ENCODE data around the gene MED13. TPM values are rescaled to one million over a fixed set of nuclear protein-coding genes. Genes with fewer than 3 reads are reported as not detected.
"Not testable (repeated sequence)": the region's sequence is repeated elsewhere in the genome, so short reads cannot be mapped to it uniquely, and the experiment has no call there.

Gene MED13
- total RNA-seq, 1 donor from 2014 or later = 72.6 TPM

DNA sequence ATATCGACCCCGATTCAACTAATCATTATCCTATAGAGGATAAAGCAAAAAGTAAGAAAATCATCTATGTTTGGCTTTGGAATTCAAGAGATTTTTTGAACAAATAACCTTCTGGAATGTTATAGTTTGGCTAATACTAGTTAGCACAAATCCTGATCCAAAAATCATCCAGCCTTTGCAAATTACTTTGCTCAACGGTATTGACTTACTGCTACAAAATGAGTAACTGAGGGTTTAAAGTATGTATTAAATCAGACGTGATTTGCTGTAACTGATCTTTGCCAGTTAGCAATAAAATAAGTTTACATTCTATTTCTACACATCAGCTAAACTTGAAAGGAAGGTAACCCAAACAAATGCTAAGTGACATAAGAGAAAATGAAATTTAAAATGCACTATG lies 6.5 kb downstream of the MED13 start:
- DNase-seq (ENCODE audit: low spot score) = no peak

DNA sequence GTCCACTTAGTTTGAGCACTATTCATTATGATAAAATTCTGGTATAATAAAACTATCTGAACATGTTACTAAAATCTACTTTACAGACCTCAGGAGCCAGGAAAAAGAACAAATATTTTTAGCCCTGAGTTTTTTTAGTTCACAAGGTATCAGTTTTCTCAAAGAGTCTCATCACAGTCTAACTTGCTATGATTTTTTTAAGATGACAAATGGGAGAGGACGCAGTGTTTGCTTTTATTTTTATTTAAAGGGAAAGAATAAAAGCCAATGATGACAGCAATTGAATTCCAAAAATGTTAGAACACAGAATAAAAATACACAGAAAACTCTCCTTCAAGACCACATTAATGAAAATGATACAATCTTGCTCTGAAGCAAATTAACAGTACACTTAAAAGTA lies 7.4 kb downstream of the MED13 start:
- no peak for DNase-seq (ENCODE audit: low spot score)

DNA sequence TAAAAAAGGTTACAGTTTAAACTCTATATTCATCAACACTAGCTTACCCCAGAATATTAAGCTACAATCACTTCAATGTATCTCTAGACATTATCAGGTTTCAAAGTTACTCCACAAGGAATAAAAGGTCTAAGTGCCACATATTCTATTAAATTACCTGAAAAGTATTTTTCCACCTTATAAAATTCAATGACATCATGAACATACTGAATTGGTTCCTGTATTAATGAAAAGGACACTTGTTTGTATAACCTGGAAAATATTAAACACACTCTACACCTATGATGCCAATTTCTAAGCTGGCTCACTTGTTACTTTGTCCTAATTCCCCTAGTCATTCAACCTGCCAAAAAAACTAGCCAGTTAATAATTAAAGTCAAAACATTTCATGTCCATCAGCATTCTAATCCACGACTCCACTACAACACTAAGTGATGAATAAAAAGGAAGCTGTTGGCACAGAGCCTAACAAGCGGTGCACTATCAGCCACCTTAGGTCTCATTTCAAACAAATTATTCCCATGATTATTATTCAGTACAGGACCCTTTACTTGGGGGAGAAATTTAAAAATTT lies 12.2 kb downstream of the MED13 start:
- peak; percentile 36 for DNase-seq (ENCODE audit: low spot score)

DNA sequence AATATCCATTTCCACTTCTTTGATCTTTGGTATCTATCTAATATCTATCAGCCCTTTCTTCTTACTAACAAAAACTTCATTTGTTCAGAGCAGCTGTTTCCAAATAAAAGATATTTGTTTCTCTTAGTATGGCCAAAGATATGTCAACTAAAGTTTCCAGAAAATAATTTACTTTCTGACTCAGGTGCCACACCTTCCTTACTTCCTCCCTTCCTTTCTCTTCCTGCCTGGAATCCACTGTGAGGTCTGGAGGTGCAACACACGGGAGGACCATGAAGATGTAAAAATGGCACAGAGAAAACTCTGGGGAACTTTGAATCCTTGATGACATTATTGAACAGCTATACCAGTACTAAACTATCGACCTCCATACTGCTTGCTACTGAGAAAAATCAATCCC lies 14.0 kb downstream of the MED13 start:
- DNase-seq (ENCODE audit: low spot score) = no peak

DNA sequence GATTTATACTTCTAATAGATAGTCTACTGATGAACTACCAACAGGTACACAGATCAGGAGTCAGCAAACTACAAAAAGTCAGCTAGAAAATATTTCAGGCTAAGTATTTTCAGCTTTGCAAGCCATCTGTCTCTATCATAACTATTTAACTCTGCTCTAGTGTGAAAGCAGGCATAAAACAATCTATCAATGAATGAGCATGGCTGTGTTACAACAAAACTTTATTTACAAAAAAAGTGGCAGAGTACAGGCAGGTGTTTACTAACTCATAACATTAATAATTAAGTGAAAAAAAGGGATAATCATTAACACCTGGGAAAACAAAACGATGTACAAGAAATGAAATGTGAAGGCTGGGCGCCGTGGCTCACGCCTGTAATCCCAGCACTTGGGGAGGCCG lies 15.8 kb downstream of the MED13 start:
- DNase-seq (ENCODE audit: low spot score) = no peak

DNA sequence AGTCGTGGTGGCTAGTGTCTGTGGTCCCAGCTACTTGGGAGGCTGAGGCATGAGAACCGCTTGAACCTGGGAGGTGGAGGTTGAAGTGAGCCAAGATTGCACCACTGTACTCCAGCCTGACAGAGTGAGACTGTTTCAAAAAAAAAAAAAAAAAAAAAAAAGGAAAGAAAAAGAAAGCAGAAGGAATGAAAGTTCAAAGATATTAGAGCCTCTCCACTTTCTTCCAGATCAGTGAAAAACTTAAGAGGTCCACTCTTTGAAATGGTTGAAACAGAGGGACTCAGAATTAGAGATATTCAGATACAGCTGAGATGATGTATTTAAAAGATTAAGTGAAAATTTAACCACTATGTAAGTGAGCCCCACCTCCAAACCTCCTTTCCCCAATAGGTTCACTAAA lies 16.8 kb downstream of the MED13 start:
- no peak for DNase-seq (ENCODE audit: low spot score)

DNA sequence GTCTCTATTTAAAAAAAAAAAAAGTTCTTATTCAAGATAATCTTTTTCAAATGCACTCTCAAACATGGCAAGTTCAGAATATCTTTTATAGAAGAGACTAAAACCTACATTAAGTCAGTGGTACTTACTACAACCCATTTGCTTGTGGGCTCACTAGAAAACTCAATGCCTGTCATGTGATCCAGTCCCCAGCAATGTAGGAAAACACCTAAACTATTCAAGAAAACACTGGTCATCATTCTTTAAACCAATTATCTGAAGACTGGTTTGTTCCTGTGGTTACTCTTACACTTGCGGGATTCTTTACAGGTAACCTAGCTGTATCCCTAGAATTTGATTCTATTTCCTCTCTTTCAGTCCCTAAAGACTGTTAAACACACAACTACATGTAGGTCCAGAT lies 19.6 kb downstream of the MED13 start:
- DNase-seq (ENCODE audit: low spot score) = no peak

DNA sequence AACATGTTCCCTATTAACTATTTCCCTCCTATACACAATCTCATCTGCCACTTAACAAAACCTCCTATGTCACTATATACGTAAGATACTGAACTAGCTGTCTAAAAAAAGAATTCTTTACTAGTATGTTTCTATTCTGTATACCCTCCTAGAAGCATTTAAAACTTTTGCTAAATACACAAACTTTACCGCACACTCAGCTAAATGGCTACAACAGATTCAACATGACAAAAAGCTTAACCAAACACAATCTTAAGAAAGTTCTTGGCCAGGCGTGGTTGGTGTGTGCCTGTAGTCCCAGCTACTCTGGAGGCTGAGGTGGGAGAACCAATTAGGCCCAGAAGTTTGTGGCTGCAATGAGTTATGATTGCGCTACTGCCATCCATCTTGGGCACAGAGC lies 20.0 kb downstream of the MED13 start:
- DNase-seq (ENCODE audit: low spot score) = no peak

DNA sequence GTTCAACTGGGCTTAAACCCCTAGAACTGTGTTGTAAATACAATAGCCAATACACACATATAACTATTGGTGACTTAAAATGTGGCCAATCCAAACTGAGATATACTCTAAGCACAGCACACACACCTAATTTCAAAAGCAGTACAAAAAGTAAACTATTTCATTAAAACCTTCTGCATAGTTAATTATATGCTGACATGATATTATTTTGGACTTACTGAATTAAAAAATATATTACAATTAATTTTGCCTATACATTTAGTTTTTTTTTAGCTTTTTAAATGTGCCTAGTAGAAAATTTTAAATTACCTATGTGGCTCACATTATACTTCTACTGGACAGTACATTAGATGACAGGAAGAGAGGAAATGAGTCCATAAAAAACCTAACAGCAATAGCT lies 21.5 kb downstream of the MED13 start:
- DNase-seq (ENCODE audit: low spot score) = no peak

DNA sequence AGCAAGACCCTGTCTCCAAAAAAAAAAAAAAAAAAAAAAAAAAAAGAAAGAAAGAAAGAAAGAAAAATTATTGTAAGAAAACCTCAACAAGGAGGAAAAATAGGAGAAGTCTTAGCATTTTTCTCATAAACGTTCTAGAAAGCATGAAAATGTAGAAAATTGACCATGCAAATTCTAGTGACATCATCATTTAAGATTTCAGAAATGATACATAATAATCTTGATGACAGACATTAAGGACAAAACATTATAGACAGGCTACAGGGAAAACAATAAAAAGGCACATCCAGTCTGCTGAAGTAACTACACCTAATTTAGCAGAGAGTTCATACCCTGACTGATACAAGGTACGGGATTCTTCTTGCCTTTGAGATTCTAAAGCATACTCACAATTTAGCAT lies 21.9 kb downstream of the MED13 start:
- DNase-seq (ENCODE audit: low spot score) = no peak

DNA sequence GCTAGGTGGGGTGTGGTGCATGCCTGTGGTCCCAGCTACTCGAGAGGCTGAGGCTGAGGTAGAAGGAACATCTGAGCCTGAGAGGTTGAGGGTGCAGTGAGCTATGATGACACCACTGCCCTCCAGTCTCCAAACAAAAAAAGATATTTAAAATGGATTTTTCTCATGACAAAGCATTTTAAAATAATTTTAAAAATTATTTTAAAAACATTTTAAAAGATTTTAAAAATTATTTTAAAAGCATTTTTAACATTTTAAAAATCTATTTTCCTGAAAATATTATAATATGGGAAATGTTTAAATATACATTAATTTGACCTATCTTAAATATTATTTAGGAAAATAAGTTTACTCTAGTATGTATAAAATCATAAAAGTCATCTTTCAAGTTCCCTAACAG lies 26.8 kb downstream of the MED13 start:
- no peak for DNase-seq (ENCODE audit: low spot score)

DNA sequence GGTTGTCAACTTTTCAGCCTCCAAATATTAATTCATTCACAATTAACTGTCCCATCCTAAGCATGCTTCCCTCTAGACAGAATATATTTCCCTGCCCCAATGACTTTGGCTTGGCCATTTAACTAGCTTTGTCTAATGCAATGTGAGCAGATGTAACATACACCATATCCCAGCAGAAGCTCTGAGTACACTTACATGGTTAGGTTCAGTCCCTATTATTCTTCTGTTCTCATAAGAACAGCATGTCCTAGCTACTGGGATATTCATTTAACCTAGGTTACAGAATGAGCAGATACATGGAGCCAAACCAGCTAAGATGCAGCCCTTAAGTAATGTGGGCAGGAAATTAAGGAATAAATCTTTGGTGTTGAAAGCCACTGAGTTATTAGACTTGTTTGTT lies 31.8 kb downstream of the MED13 start:
- DNase-seq (ENCODE audit: low spot score) = no peak

DNA sequence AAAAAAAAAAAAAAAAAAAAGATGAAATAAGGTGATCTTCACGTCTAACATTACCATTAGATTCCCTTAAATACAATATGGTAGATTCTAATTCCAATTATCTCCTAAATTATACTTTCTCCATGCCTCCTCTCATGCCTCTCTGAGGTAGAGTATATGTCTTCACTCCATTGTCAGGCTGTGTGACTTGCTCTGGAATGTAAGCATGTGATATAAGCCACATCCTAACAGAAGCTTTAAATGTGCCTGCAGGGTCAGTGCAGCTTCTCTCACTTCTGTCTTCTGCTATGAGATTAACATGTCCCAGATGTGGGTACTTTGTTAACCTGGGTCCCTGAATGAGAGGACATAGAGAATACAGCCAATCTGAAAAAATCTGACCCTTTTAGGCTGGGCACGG lies 32.6 kb downstream of the MED13 start:
- DNase-seq (ENCODE audit: low spot score) = no peak

DNA sequence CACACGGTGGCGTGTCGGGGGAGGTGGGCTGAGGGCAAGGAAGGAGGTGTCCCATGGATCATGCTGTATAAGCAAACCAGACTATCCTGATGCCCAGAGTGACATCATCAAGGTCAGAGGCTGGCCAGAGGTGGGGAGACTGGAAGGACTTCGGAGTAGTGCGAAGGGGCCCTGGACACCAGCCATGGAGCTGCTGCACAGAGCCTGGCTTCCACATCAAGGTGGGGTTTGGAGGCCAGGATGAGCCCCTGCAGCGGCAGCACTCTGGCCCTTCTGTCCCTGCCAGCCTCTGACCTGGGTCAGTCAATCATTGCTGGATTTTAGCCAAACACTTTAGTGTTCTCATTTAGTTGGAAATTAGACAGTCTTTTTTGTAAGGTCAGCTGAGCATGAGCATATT lies 34.8 kb downstream of the MED13 start:
- no peak for DNase-seq (ENCODE audit: low spot score)

DNA sequence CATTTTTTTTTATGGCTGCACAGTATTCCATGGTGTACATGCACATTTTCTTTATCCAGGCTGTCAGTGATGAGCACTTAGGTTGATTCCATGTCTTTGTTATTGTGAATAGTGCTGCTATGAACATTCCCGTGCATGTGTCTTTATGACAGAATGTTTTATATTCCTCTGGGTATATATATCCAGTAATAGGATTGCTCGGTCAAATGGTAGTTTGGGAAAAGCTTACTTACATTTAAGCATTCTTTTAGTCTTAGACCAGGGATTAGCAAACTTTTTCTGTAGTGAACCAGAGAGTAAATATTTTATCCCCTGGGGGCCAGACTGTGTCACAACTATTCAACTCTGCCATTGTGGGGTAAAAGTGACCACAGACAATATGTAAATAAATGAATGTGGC lies 40.2 kb downstream of the MED13 start:
- no peak for DNase-seq (ENCODE audit: low spot score)

DNA sequence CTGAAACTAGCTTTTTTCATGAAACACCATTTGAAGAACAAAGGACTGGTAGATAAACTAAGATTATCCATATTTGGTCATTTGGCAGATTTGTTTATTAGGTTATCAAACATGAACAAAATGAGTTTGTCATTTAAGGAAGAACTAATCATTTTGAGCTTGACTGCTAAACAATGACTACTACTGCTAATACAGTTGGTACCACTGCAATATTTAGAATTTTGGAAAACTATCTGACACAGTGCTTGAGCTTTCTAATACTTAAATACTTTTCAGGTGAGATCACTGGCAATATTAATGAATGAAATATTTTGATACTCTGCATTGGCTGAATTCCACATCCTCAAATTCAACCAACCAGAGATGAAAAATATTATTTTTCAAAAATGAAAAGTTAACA lies 47.2 kb downstream of the MED13 start:
- no peak for DNase-seq (ENCODE audit: low spot score)

DNA sequence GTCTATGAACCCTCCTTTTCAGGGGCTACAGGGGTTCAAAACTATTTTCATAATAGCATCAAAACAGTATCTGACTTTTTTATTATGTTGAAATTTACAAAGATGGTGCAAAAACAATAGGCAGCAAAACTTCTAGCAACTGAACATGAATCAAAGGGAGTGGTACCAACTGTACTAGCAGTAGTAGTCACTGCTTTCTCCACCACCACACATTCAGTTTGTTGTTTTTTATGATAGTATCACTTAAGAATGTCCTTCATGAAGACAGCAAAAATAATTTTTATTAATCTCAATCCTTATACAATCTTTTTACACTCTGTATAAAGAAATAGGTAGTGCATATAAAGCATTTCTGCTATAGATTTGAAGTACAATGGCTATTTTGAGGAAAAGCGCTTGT lies 47.6 kb downstream of the MED13 start:
- no peak for DNase-seq (ENCODE audit: low spot score)

DNA sequence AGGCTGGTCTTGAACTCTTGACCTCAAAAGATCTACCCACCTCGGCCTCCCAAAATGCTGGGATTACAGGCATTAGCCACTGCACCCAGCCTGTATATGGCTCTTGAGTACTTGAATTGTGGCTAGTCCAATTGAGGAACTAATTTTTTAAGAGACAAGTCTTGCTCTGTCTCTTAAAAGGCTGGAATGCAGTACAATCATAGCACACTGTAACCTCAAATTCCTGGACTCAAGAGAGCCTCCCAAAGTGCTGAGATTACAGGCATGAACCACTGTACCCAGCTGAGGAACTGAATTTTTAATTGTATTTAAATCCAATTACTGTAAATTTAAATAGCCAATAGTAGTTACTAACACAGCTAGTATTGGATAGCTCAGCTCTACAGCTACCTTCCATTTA lies 50.6 kb downstream of the MED13 start:
- DNase-seq (ENCODE audit: low spot score) = no peak

DNA sequence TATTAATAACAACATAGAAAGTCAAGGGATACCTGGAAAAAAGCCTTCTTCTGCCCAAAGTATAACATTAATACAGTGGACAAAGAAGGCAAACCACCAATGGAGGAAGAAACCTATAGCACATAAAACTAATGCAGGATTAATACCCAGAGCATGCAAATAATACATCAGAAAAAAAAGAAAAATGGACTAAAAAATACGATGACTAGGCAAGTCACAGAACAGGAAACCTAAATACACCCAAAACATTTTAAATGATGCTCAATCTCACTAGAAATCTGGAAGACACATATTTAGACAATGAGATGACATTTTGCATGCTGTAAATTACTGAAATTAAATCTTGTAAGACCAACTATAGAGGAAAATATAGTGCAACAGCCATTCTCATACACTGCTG lies 55.9 kb downstream of the MED13 start:
- no peak for DNase-seq (ENCODE audit: low spot score)

DNA sequence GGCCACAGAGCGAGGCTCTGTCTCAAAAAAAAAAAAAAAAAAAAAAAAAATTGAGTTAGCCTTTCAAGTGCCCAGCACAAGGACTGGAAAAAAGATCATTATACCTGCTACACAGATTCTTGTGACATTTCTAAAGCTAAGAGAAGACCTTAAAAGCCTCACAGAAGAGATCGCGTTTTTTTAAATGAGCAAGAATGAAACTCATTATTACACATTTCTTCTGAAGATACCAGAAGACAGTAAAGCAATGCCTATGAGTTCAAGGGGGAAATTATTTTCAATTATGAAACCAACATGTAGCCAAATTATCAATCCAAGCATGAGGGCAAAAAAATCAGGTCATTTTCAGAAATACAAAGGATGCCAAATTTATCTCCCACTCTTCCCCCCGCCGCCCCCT lies 56.8 kb downstream of the MED13 start:
- no peak for DNase-seq (ENCODE audit: low spot score)

DNA sequence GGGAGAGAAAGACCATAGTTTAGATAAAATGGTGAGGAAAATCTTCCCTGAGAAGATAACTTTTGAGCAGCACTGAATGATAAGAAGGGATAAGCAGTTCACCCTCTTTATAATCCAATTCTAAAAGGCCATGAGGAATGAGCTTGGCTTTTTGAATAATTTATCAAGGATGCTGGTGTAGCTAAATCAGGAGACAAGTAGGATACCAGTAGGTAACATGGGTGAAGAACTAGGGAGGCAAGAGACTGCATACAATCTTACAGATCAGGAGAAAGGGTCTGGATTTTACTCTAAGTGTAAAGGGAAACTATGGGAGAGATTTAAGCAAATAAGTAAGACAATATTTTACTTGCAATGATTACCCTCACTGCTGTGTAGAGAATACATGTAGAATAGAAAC lies 60.7 kb downstream of the MED13 start:
- no peak for DNase-seq (ENCODE audit: low spot score)

DNA sequence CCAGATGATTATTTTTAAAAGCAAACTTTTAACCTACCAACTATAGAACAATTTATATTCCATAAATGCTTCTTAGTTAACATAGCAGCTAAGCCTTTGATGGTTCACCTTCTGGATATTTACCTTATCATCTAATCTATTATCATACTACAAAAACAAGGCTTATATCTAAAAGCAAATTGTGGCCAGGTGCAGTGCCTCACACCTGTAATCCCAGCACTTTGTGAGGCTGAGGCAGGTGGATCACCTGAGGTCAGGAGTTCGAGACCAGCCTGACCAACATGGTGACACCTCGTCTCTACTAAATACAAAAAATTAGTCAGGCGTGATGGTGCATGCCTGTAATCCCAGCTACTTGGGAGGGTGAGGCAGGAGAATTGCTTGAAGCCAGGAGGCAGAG lies 61.9 kb downstream of the MED13 start:
- DNase-seq (ENCODE audit: low spot score) = not testable (repeated sequence)

DNA sequence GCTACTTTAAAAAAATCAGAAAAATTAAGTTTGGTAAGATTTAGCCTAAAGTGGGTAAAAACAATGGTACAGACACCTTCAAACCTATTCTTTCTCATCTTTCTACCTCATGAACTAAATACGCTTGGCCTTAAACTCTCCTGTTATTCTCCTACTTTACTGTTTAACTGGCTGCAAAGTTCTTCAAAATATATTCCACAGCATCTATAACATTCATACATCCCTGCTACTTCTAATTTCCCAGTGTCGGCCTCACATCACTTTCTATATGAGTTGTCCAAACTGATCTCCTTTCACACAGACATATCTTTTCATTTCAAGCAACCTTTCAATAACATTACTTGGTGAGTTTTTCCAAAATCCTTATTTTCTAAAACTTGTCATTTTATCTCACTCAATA lies 64.0 kb downstream of the MED13 start:
- no peak for DNase-seq (ENCODE audit: low spot score)

DNA sequence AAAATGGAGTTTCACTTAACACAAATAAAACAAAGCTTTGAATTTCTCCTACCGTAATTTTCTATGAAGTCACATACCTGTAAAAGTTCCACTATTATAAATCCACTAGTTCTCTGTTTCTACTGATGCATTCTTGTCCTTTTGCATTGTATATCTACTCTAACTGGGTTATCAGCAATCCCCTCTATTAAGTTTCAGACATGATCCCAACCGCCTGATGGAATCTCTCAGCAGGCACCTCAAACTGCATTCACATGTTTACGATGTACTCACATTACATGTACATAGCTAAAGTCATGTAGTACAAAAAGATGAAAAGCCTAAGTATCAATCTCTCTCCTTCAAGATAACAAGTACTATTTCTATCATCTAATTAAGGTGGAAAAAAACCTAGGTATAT lies 64.9 kb downstream of the MED13 start:
- no peak for DNase-seq (ENCODE audit: low spot score)

DNA sequence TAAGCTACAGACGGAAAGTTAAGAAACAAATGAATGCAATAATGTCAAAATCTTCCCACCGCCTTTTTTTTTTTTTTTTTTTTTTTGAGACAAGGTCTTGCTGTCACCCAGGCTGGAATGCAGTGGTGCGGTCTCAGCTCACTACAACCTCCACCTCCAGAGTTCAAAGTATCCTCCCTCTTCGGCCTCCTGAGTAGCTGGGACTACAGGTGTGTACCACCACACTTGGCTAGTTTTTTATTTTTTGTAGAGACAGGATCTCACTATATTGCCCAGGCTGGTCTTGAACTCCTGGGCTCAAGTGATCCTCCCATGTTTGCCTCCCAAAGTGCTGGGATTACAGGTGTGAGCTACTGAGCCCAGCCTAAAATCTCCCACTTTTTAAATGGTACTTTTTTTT lies 66.5 kb downstream of the MED13 start:
- DNase-seq (ENCODE audit: low spot score) = not testable (repeated sequence)
